Measurements from ENCODE around the gene MAP1LC3B.

DNA sequence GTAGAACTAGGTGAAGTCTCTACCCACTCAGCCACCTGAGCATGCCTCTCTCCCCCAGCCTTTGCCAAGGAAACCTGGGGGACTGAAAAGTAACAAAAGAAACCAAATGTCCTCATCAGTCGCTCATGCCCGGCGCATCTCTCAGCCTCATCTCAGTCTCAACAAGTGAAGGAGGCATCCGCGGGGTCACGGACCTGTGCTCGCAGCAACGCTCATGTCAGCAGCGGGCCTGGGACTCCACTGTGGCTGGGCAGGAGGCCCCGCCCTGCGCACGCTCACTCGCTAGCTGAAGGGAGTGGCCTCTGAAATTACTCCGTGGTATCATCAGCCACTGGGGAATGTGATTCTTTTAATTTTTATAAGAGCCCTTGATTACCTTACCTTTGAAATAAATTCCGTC lies 31.3 kb downstream of the MAP1LC3B start:
- TF ChIP-seq ELF4 (IDR thresholded peaks at IDR 0.05) (no peak), SP1 (IDR thresholded peaks at IDR 0.05) (no peak), BHLHE40 (IDR thresholded peaks at IDR 0.05; ENCODE audit: borderline replicate concordance) (no peak), FOXM1 (IDR thresholded peaks at IDR 0.05; ENCODE audit: borderline replicate concordance) (no peak), SUZ12 (IDR thresholded peaks at IDR 0.05) (no peak)
